Subcutaneous abdominal adipose tissue (tissue), 5 donors: ENCODE results near the gene ASB2.

Experiments
- H3K27ac ChIP-seq: one replicate; pipeline ENCODE4 v1.7.0; 2013; ENCODE audit warnings: low read depth, mild to moderate bottlenecking, inconsistent platforms, low read length, moderate library complexity
- H3K27me3 ChIP-seq, 5 donors: one replicate each; pipeline ENCODE4 v1.7.0; 2013; ENCODE audit warnings: low read length in 5 of 5, inconsistent platforms in 1 of 5; ENCODE audit not compliant: control insufficient read depth in 5 of 5, insufficient read depth in 4 of 5
- H3K36me3 ChIP-seq, 5 donors: one replicate each; pipeline ENCODE4 v1.7.0; 2013; ENCODE audit warnings: low read length in 5 of 5; ENCODE audit not compliant: control insufficient read depth in 5 of 5, insufficient read depth in 5 of 5
- H3K4me1 ChIP-seq, 5 donors: one replicate each; pipeline ENCODE4 v1.7.0; 2013; ENCODE audit warnings: low read length in 5 of 5, mild to moderate bottlenecking in 3 of 5, moderate library complexity in 1 of 5; ENCODE audit not compliant: control insufficient read depth in 5 of 5, insufficient read depth in 5 of 5
- H3K4me3 ChIP-seq, 5 donors: one replicate each; pipeline ENCODE4 v1.7.0; 2013; ENCODE audit warnings: low read length in 5 of 5, low read depth in 1 of 5
- H3K9ac ChIP-seq, 5 donors: one replicate each; pipeline ENCODE4 v1.7.0; 2013; ENCODE audit warnings: low read length in 5 of 5, mild to moderate bottlenecking in 4 of 5, moderate library complexity in 3 of 5
- H3K9me3 ChIP-seq, 5 donors: one replicate each; pipeline ENCODE4 v1.7.0; 2013; ENCODE audit warnings: low read length in 5 of 5; ENCODE audit not compliant: control insufficient read depth in 5 of 5
- donor health status: healthy.
- donor health status: healthy.
- donor health status: healthy.
- donor health status: healthy.
- donor health status: healthy.

Gene ASB2

DNA sequence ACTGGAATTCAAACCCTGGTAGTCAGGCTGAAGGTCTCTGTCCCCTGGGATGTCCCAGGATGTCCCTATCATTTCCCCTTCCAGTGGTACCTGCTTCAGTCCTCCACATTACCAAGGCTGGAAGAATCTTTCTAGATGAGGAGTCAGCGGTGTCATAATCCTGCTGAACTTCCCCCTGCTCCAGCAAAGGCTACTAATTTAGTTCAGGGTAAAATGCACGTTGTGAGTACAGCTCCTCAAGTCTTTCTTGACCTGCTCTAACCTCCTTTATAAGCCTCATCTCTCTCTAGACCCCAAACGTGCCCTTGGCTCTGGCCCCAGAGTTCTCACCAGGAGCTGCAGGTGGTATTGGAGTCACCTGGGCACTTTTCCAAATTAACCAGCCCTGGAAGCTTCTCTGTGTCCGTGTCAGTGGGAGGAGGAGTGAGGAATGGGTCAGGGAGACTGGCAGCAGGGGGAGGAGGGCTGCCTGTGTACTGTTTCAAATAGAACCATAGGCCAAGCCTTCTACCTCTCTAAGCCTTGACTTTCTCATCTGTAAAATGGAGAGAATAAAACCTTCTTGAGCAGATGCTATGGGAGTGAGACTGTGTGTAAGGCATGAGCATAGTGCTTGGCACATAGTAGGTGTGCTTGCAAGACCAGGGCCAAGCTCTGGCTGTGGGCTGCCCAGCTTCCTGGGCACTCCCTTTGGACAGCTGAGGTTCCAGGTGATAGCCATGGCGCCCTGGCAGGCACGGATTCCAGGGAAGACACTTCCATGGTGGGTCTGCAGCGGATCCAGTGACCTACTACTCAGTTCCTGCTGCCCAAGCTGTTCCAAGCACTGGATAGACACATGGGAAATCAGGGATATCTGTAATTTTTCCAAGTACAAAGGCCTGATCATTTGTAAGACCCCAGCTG, 24.5 kb downstream of the ASB2 start:
- no peaks in the 10 kb centered on the region for H3K9me3 ChIP-seq
- H3K36me3 ChIP-seq = no peaks in the 10 kb centered on the region
- H3K27ac ChIP-seq = no peak overlapping the region
- H3K4me3 ChIP-seq = no peak overlapping the region
- H3K9ac ChIP-seq = no peak overlapping the region
- peaks cover 3 to 29% (median 8%) of the 10 kb centered on the region in 5 donors for H3K27me3 ChIP-seq
- peaks cover 0 to 8% (median 5%) of the 10 kb centered on the region in 5 donors for H3K4me1 ChIP-seq

DNA sequence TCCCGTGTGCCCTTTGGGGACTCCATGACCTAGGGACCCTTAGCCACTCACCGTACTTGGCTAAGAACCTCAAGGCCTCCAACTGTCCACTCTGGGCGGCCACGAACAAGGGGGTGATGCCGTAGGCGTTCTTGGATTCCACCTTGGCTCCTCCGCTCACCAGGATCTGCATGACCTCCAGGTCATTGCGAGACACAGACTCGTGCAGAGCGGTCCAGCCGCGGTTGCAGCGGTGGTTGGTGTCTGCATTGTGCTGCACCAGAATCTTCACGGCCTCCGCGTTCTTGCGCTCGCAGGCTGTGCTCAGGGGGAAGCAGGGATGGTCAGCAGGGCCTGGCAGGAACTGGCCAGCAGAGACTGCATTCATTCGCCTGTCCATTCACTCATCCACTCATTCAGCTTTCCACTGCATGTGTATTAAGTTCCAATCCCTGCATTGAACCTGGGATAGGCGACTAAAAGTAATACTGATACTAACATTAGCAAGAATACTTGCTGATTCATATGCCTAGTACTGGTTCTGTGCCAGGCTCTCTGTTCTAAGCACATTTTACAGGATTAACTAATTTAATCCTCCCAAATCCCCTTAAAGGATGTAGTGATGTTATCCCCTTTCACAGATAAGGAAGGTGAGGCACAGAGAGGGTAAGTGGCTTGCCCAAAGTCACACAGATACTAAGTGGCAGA, 25.3 kb downstream of the ASB2 start:
- Histone ChIP-seq H3K4me1 (peaks cover 0 to 16% (median 11%) of the 10 kb centered on the region in 5 donors), H3K27me3 (peaks cover 0 to 21% (median 4%) of the 10 kb centered on the region in 5 donors), H3K36me3 (no peaks in the 10 kb centered on the region), H3K27ac (no peak overlapping the region), H3K9ac (no peak overlapping the region), H3K4me3 (no peak overlapping the region), H3K9me3 (no peaks in the 10 kb centered on the region)

DNA sequence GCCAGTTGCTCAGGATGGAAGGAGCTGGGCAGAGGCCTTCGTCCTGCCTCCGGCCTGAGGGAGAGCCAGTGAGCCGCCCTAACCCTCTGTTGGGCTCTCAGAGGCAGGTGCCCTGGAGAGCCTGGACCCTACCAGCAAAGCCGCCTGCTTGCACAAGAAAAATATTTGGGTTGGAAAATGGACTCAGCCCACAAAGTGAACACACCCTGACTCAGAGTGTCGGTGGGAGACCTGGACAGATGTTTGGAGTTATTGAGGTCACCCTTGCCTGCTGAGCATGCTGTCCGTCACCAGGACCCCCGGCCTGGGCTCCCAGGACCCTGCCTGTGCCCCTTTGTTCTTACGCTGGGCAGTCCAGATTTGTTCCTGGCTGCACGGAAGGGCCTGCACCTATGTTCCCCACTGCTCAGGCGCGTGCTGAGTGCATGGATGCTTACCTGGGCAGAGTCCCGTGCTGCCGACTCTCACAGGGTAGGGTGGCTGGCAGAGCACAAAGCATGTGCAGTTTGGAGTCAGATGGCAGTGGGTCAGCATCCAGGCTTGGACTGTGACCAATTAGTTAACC, 26.8 kb downstream of the ASB2 start:
- H3K4me3 ChIP-seq = no peak overlapping the region
- H3K9ac ChIP-seq = no peak overlapping the region
- H3K4me1 ChIP-seq = peaks cover 0 to 28% (median 16%) of the 10 kb centered on the region in 5 donors
- no peaks in the 10 kb centered on the region for H3K9me3 ChIP-seq
- H3K27ac ChIP-seq = no peak overlapping the region
- no peaks in the 10 kb centered on the region for H3K36me3 ChIP-seq
- peaks cover 0 to 11% (median 3%) of the 10 kb centered on the region in 5 donors for H3K27me3 ChIP-seq

DNA sequence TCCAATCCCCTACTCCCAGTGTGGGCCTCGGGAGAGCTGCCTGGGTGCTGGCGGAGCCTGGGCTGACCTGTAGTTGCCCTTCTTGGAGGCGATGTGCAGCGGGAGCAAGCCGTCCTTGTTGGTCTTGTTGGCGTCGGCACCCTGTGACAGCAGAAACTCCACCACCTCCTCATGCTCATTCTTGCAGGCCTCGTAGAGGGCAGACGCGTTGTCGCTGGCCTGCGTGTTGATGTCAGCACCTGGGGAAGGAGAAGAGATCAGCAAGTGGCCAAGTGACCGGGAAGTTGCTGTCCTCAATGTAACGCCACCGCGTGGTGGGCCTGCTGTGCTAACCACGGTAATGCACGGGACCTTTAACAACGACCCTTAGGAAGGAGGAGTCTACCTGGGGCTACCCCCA, 29.1 kb downstream of the ASB2 start:
- Histone ChIP-seq H3K36me3 (no peaks in the 10 kb centered on the region), H3K9me3 (no peaks in the 10 kb centered on the region), H3K4me3 (no peak overlapping the region), H3K27me3 (no peaks in the 10 kb centered on the region), H3K9ac (no peak overlapping the region), H3K27ac (no peak overlapping the region), H3K4me1 (peaks cover 0 to 33% (median 16%) of the 10 kb centered on the region in 5 donors)

DNA sequence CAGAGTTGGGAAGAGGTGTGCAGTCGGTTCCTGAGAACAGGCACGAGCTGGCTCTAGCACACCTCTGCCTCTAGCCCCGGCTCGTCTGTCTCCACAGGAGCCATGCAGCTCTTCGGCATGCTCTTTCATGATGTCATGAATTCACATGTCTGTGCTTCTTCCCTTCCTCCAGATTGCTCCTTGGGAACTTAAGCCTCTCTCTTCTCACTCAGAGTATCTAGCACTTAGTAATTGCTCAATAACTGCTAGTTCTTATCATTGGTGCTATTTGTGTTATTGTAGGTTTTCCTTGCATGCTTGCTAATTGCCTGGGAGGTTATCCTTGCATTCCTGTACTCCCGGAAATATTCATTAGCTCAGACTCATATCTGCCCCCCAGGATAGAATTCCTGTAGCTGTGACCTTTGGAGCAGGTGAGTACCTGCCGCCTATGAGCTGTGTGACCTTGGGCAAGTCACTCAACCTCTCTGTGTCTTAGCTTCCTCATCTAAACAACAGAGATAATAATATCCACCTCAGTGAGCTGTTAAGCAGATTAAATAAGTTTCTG, 29.8 kb downstream of the ASB2 start:
- Histone ChIP-seq H3K9ac (no peak overlapping the region), H3K4me3 (no peak overlapping the region), H3K27ac (no peak overlapping the region), H3K9me3 (no peaks in the 10 kb centered on the region), H3K4me1 (peaks cover 0 to 33% (median 16%) of the 10 kb centered on the region in 5 donors), H3K36me3 (no peaks in the 10 kb centered on the region), H3K27me3 (no peaks in the 10 kb centered on the region)

DNA sequence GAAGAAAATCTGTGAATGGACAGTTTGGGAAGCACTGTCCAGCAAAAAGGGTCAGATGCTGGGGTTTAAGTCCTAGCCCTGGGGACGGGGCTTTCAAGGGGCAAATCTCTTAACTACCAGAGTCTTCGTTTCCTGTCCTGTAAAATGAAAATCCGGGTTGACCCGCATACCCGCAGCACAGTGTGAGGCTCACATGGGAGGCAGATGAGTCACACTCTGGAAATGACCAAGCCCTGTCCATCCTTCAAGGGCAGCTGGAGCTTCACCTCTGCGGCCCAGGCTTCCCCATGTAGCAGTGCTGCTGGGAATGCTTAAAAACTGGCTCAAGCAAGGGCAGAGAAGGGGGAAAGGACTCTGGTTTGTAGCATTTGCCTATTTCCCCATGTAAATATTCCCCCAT, 30.3 kb downstream of the ASB2 start:
- no peak overlapping the region for H3K9ac ChIP-seq
- H3K36me3 ChIP-seq = no peaks in the 10 kb centered on the region
- no peak overlapping the region for H3K4me3 ChIP-seq
- H3K9me3 ChIP-seq = no peaks in the 10 kb centered on the region
- H3K27ac ChIP-seq = no peak overlapping the region
- peaks cover 0 to 33% (median 16%) of the 10 kb centered on the region in 5 donors for H3K4me1 ChIP-seq
- no peaks in the 10 kb centered on the region for H3K27me3 ChIP-seq

DNA sequence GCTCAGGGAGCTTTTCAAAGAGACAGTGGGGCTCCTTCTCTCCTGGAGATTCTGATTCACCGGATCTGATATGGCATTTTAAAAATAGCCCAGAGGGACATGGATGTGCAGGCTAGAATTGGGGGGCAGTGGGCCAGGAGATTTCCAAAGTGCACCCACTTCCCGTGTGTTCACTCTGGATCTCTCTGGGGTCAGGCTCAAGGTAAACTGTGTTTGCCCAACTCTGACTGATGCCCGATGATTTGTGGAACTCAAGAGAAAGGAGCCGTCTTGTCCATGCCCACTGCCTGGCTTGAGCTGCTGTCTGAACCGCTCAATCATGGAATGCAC, 31.3 kb downstream of the ASB2 start:
- Histone ChIP-seq H3K9me3 (no peaks in the 10 kb centered on the region), H3K9ac (no peak overlapping the region), H3K4me1 (peaks cover 0 to 33% (median 16%) of the 10 kb centered on the region in 5 donors), H3K27ac (no peak overlapping the region), H3K4me3 (no peak overlapping the region), H3K27me3 (no peaks in the 10 kb centered on the region), H3K36me3 (no peaks in the 10 kb centered on the region)

DNA sequence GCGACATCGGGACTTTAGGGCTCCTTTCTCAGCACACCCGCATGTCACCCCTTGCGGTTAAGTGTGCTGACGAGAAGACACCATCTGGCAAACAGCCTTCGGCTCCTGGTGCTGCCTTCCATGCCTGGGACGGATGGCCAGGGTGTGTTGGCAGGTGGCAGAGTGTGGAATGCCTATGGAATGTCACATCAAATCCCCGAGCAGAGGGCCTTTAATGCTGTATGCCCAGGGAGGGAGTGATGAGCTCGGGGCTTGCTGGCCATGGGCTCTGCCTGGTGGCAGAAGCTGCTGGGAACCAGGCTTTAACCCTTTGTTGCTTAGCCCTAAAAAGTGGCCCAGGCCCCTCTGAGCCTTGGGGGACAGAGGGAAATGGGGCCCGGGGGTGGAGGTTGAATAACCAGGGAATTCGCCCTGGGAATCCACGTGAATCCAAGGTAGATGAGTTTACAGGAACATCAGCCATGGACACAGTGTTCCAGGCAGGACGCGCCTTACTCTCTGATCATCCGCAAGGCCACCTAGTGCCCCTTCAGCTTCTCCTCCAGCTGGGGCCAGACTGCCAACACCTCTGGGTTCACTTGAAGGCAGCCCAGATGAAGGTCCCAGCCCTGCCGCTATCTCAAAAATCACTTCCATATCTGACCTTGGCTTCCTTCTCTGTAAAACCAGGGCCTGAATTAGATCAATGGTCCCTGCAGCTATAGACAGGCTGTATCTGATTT, 31.9 kb downstream of the ASB2 start:
- Histone ChIP-seq H3K9ac (no peak overlapping the region), H3K27ac (no peak overlapping the region), H3K9me3 (no peaks in the 10 kb centered on the region), H3K4me3 (no peak overlapping the region), H3K36me3 (no peaks in the 10 kb centered on the region), H3K27me3 (no peaks in the 10 kb centered on the region), H3K4me1 (peaks cover 0 to 33% (median 21%) of the 10 kb centered on the region in 5 donors)

DNA sequence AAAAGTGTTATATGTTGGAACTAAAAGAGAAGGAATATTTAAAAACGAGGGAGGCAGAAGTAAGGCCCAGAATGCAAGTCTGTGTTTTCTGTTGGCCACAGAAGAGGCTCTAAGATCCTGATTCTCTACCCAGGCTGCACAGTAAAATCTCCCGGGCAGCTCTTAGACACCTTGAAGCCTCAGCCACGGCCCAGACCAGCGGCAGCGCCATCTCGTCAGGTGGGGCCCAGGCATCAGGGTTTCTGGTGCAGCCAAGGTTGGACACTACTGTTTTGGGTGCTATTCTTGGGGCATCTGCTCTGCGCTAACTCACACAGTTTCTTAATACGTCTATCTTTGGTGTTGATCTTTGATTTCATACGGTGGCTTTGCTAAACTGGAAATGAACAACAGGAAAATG, 32.4 kb downstream of the ASB2 start:
- no peak overlapping the region for H3K9ac ChIP-seq
- peaks cover 0 to 38% (median 24%) of the 10 kb centered on the region in 5 donors for H3K4me1 ChIP-seq
- no peak overlapping the region for H3K4me3 ChIP-seq
- H3K27me3 ChIP-seq = peaks cover 3 to 6% (median 4%) of the 10 kb centered on the region in 5 donors
- H3K36me3 ChIP-seq = no peaks in the 10 kb centered on the region
- H3K27ac ChIP-seq = no peak overlapping the region
- H3K9me3 ChIP-seq = no peaks in the 10 kb centered on the region
